Measurements from ENCODE around the gene TOMM20. TPM values are rescaled to one million over a fixed set of nuclear protein-coding genes. Genes with fewer than 3 reads are reported as not detected.
"Not testable (repeated sequence)": the region's sequence is repeated elsewhere in the genome, so short reads cannot be mapped to it uniquely, and the experiment has no call there.

TOMM20 gene
- total RNA-seq, 4 donors from 2014 or later, result 101 to 116 (median 111) TPM

GRCh38 chr1:235160957-235161684, 32.5 kb upstream of the TOMM20 start, which contains the start of gene RBM34:
Gene RBM34, minus strand, starts transcription at chr1:235161250. Its CDS starts 24 bp downstream, at chr1:235161226.
- Histone ChIP-seq H3K9me3 (no peaks in the 10 kb centered on the region), H3K4me3 (peak within 1 kb of the TSS; percentile 70), H3K36me3 (peaks cover 28% of the 10 kb centered on the region), H3K4me1 (peaks cover 24% of the 10 kb centered on the region), H3K27ac (peak within 1 kb of the TSS; percentile 91), H3K27me3 (no peaks in the 10 kb centered on the region)
- whole genome bisulfite sequencing, result under 1% methylated on average over 43 of the region's 52 CpGs
- TF ChIP-seq POLR2AphosphoS5 (IDR thresholded peaks at IDR 0.05) (peak in 2 of 3 donors; percentile 71 to 85), POLR2A (IDR thresholded peaks at IDR 0.05) (peak; percentile 76 to 96), EP300 (IDR thresholded peaks at IDR 0.05) (no peak)
- TF ChIP-seq, protein P1, sequence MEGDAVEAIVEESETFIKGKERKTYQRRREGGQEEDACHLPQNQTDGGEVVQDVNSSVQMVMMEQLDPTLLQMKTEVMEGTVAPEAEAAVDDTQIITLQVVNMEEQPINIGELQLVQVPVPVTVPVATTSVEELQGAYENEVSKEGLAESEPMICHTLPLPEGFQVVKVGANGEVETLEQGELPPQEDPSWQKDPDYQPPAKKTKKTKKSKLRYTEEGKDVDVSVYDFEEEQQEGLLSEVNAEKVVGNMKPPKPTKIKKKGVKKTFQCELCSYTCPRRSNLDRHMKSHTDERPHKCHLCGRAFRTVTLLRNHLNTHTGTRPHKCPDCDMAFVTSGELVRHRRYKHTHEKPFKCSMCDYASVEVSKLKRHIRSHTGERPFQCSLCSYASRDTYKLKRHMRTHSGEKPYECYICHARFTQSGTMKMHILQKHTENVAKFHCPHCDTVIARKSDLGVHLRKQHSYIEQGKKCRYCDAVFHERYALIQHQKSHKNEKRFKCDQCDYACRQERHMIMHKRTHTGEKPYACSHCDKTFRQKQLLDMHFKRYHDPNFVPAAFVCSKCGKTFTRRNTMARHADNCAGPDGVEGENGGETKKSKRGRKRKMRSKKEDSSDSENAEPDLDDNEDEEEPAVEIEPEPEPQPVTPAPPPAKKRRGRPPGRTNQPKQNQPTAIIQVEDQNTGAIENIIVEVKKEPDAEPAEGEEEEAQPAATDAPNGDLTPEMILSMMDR (IDR thresholded peaks at IDR 0.05), result peak in 1 of 2 donors; percentile 16
- peak; percentile 93 to 95 for DNase-seq (ENCODE audit: low spot score in 2 of 2)

DNA sequence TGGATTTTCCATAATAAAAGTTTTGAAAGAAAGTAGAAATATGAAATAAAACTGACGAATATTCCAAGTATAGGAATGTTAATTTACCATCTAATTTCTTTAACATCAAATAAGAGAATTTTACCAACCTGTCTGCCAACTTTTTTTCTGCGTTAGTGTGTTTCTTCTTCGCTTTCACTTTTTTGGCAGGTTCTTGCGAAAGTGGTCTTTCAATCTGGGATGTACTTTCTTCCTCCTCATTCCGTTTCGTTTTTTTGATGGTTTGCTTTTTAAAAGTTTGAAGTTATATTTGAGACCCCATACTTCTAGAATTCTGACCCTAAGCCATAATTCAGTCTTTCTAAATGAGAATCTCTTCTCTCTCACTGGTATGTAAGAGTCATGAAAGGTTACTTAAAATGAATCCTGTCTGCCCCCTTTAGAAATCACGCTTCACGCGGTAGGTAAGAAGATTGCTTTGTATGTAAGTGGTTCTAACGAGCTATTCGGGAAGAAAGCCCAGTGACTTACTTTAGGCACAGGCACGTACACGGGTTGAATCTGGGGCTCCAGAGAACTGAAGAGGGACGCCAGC, 31.8 kb upstream of the TOMM20 start:
- DNase-seq (ENCODE audit: low spot score in 2 of 2), result no peak

DNA sequence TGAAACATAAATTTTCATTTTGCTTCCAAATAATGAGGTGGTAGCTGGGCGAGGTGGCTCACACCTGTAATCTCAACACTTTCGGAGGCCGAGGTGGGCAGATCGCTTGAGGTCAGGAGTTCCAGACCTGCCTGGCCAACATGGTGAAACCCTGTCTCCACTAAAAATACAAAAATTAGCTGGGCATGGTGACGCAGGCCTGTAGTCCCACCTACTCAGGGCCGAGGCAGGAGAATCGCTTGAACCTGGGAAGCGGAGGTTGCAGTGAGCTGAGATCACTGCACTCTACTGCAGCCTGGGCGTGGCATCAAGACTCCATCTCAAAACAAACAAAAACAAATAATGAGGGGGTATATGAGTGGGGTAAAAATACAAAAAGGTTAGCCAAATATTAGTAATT, 31.3 kb upstream of the TOMM20 start:
- Histone ChIP-seq H3K36me3 (peaks cover 38% of the 10 kb centered on the region), H3K4me3 (peak overlapping the region; percentile 70), H3K4me1 (peaks cover 24% of the 10 kb centered on the region)
- H3K27me3 ChIP-seq; DNase-seq (ENCODE audit: low spot score in 2 of 2); H3K27ac ChIP-seq; H3K9me3 ChIP-seq: not testable (repeated sequence)
- WGBS, result 85% methylated on average over 9 of the region's 9 CpGs

More for the DNA sequence above, 31.8 kb upstream of the TOMM20 start:
- TF ChIP-seq POLR2AphosphoS5 (IDR thresholded peaks at IDR 0.05) (no peak), POLR2A (IDR thresholded peaks at IDR 0.05) (no peak), EP300 (IDR thresholded peaks at IDR 0.05) (no peak)
- TF ChIP-seq, protein P1 (IDR thresholded peaks at IDR 0.05), result no peak
- peak overlapping the region; percentile 91 for H3K27ac ChIP-seq
- peak overlapping the region; percentile 70 for H3K4me3 ChIP-seq
- 6% methylated on average over 14 of the region's 14 CpGs for WGBS
- H3K27me3 ChIP-seq, result no peaks in the 10 kb centered on the region
- H3K36me3 ChIP-seq, result peaks cover 32% of the 10 kb centered on the region
- no peaks in the 10 kb centered on the region for H3K9me3 ChIP-seq
- peaks cover 24% of the 10 kb centered on the region for H3K4me1 ChIP-seq

DNA sequence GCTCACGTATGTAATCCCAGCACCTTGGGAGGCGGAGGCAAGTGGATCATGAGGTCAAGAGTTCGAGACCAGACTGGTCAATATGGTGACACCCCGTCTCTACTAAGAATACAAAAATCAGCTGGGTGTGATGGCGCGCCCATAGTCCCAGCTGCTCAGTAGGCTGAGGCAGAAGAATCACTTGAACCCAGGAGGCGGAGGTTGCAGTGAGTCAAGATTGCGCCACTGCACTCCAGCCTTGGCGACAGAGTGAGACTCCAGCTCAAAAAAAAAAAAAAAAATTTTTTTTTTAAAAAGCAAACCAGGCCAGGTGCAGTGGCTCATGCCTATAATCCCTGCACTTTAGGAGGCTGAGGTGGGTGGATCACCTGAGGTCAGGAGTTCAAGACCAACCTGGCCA, 30.6 kb upstream of the TOMM20 start:
- not testable (repeated sequence) for H3K4me3 ChIP-seq; DNase-seq (ENCODE audit: low spot score in 2 of 2); H3K27me3 ChIP-seq; H3K27ac ChIP-seq; H3K9me3 ChIP-seq
- Histone ChIP-seq H3K36me3 (peaks cover 44% of the 10 kb centered on the region), H3K4me1 (peaks cover 24% of the 10 kb centered on the region)
- WGBS, result 97% methylated on average over 9 of the region's 9 CpGs

DNA sequence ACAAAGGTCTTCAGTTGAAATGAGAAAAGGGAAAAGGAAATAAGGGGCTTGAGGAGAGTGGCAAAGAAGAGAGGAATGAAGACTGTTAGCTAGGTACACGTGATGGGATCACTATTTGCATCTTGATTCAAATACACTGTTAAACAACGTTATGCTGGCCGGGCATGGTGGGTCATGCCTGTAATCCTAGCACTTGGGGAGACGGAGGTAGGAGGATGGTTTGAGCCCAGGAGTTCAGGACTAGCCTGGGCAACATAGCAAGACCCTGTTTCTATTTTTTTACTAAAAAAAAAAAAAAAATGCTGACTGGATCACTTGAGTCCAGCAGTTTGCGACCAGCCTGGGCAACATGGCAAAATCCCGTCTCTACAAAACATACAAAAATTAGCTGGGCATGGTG, 30.0 kb upstream of the TOMM20 start:
- H3K27ac ChIP-seq, result no peak overlapping the region
- H3K36me3 ChIP-seq, result peaks cover 50% of the 10 kb centered on the region
- 92% methylated on average over 6 of the region's 6 CpGs for WGBS
- H3K27me3 ChIP-seq, result no peaks in the 10 kb centered on the region
- H3K4me1 ChIP-seq, result peaks cover 24% of the 10 kb centered on the region
- no peak for DNase-seq (ENCODE audit: low spot score in 2 of 2)
- TF ChIP-seq POLR2A (IDR thresholded peaks at IDR 0.05) (no peak), POLR2AphosphoS5 (IDR thresholded peaks at IDR 0.05) (no peak)
- no peaks in the 10 kb centered on the region for H3K9me3 ChIP-seq
- H3K4me3 ChIP-seq, result no peak overlapping the region

- no peak for TF ChIP-seq POLR2A (IDR thresholded peaks at IDR 0.05)
- Histone ChIP-seq H3K4me3 (no peak overlapping the region), H3K27ac (no peak overlapping the region), H3K9me3 (no peaks in the 10 kb centered on the region), H3K27me3 (no peaks in the 10 kb centered on the region), H3K4me1 (peaks cover 23% of the 10 kb centered on the region), H3K36me3 (peaks cover 64% of the 10 kb centered on the region)
- WGBS, result 92% methylated on average over 4 of the region's 4 CpGs
- no peak for DNase-seq (ENCODE audit: low spot score in 2 of 2)
Measured at GRCh38 chr1:235157150-235157549, 28.5 kb upstream of the TOMM20 start.

DNA sequence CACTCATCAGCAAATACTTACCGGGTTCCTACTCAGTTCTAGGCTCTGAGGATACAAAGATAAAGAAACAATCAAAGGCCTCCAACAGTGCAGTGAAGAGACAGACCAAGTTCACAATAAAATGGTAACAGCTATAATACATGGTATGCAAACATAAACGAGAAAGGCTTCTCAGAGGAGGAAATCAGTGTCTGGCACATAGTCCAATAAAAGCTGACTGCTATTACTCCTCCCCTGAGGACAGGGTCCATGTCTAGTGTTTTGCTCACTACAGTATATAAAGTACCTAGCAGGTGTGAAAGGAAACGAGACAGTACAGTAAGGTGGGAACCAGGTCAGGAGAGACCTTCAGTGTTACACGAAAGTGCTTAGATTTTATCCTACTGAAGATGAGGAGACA, 28.1 kb upstream of the TOMM20 start:
- H3K4me1 ChIP-seq, result peaks cover 19% of the 10 kb centered on the region
- 81% methylated on average over 4 of the region's 4 CpGs for WGBS
- H3K27me3 ChIP-seq, result no peaks in the 10 kb centered on the region
- no peak overlapping the region for H3K4me3 ChIP-seq
- TF ChIP-seq EP300 (IDR thresholded peaks at IDR 0.05), result no peak
- TF ChIP-seq, protein P1 (IDR thresholded peaks at IDR 0.05), result no peak
- no peak for TF ChIP-seq POLR2AphosphoS5 (IDR thresholded peaks at IDR 0.05)
- TF ChIP-seq POLR2A (IDR thresholded peaks at IDR 0.05), result no peak
- no peak overlapping the region for H3K27ac ChIP-seq
- H3K36me3 ChIP-seq, result peaks cover 68% of the 10 kb centered on the region
- no peak for DNase-seq (ENCODE audit: low spot score in 2 of 2)
- H3K9me3 ChIP-seq, result no peaks in the 10 kb centered on the region

Data from suprapubic skin (tissue), 4 donors.